ENCODE data around the gene IGF1. TPM values are rescaled to one million over a fixed set of nuclear protein-coding genes. Genes with fewer than 3 reads are reported as not detected.

IGF1 gene
- total and polyA plus RNA-seq, 9 of the 15 experiments (the other 6 are each of a cell fraction or from before 2014, with no cell fraction given), result 3.7 to 13.9 (median 4.5) TPM

DNA sequence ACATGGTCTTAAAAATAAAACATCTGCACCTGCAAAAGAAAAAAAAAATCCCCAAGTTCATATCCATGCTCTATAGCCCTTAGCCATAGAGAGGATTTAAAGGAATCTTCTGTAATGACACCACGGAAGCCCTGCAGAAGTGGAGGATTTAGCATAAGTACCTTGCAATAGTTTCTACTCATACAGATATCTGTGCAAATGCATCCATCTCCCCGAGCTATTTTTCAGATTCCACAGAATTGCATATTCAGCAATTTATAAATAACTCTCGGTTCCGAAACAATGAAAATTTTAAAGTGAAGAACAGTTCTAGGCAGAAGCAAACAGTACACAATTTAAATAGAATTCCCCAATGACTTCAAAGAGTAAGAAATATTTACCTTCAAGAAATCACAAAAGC lies 424 bp downstream of the IGF1 start (continued):
- TF ChIP-seq SMARCE1 (IDR thresholded peaks at IDR 0.05), result no peak
- TF ChIP-seq FOXP1 (CRISPR knock-in tag; IDR thresholded peaks at IDR 0.05), result no peak
- TF ChIP-seq MAFK (IDR thresholded peaks at IDR 0.05; ENCODE audit: low read length), result peak; percentile 95
- no peak for TF ChIP-seq ZFP30 (CRISPR knock-in tag; IDR thresholded peaks at IDR 0.05; ENCODE audit: borderline replicate concordance)
- no peak for TF ChIP-seq MCM3 (IDR thresholded peaks at IDR 0.05)
- TF ChIP-seq, protein P1, sequence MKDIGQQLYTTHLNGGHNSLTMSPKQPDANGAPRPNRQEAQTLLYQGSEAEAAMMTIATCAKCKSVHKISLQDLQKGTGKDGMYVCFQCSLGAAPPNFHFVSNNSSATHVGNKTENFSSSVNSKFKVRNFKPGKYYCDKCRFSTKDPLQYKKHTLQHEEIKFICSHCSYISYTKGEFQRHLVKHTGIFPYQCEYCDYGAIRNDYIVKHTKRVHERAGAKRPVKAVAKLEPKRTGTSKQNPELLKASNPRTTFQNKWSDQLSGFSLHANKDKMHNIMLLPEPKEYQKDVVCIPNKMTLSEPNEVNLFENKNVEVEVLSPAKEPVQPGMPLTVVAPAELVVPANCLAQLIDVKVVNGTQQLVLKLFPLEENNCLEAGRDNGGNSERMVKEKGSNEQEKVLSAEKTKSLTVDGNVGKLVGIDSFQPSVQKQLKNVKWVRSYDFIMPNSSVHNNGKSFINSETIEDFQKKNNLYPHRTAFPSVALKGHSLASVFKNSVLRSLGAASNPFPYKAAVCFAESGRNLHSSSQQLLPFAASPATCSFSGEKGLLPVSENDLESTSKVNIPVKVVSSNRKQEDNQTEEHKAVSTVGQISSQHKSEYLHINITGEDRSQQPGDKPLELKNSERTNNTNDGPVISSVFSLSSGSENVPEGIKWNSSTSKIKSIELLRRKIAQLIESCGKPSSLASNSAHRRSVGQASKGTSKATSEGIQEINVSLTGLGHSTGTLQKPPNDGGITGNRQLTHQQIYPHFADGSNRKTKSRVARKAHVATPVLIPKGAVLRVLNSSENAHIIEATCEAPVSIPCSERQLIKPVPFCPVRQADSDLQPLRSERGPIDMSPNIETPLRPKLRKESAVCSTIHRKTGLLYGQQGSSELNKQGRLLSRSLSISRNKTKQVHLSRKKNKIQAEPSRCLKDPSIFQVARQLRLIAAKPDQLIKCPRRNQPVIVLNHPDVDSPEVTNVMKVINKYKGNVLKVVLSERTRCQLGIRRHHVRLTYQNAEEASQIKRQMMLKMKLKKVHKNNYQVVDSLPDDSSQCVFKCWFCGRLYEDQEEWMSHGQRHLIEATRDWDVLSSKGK (CRISPR knock-in tag; IDR thresholded peaks at IDR 0.05), result no peak
- TF ChIP-seq ZNF316 (IDR thresholded peaks at IDR 0.05), result peak; percentile 97
- TF ChIP-seq, protein P2, sequence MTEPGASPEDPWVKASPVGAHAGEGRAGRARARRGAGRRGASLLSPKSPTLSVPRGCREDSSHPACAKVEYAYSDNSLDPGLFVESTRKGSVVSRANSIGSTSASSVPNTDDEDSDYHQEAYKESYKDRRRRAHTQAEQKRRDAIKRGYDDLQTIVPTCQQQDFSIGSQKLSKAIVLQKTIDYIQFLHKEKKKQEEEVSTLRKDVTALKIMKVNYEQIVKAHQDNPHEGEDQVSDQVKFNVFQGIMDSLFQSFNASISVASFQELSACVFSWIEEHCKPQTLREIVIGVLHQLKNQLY (CRISPR knock-in tag; conservative IDR thresholded peaks at IDR 0.05), result no peak
- no peak for TF ChIP-seq SRF (CRISPR knock-in tag; IDR thresholded peaks at IDR 0.05)
- TF ChIP-seq, protein P3, sequence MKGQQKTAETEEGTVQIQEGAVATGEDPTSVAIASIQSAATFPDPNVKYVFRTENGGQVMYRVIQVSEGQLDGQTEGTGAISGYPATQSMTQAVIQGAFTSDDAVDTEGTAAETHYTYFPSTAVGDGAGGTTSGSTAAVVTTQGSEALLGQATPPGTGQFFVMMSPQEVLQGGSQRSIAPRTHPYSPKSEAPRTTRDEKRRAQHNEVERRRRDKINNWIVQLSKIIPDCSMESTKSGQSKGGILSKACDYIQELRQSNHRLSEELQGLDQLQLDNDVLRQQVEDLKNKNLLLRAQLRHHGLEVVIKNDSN (CRISPR knock-in tag; IDR thresholded peaks at IDR 0.05), result no peak
- TF ChIP-seq MAFF (IDR thresholded peaks at IDR 0.05; ENCODE audit: low read length), result peak; percentile 94
- TF ChIP-seq ZNF239 (CRISPR knock-in tag; IDR thresholded peaks at IDR 0.05), result no peak
- TF ChIP-seq ZNF282 (CRISPR knock-in tag; IDR thresholded peaks at IDR 0.05), result no peak
- no peak for TF ChIP-seq ESRRA (IDR thresholded peaks at IDR 0.05; ENCODE audit: borderline replicate concordance, low read depth)
- no peak for TF ChIP-seq TARDBP (IDR thresholded peaks at IDR 0.05)
- TF ChIP-seq NEUROD1 (IDR thresholded peaks at IDR 0.05; ENCODE audit: borderline replicate concordance, low read depth, low read length, partially characterized antibody), result no peak
- TF ChIP-seq, protein P4, sequence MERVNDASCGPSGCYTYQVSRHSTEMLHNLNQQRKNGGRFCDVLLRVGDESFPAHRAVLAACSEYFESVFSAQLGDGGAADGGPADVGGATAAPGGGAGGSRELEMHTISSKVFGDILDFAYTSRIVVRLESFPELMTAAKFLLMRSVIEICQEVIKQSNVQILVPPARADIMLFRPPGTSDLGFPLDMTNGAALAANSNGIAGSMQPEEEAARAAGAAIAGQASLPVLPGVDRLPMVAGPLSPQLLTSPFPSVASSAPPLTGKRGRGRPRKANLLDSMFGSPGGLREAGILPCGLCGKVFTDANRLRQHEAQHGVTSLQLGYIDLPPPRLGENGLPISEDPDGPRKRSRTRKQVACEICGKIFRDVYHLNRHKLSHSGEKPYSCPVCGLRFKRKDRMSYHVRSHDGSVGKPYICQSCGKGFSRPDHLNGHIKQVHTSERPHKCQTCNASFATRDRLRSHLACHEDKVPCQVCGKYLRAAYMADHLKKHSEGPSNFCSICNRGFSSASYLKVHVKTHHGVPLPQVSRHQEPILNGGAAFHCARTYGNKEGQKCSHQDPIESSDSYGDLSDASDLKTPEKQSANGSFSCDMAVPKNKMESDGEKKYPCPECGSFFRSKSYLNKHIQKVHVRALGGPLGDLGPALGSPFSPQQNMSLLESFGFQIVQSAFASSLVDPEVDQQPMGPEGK (CRISPR knock-in tag; IDR thresholded peaks at IDR 0.05; ENCODE audit: borderline replicate concordance), result no peak
- TF ChIP-seq KHSRP (IDR thresholded peaks at IDR 0.05), result no peak
- TF ChIP-seq, protein P5, sequence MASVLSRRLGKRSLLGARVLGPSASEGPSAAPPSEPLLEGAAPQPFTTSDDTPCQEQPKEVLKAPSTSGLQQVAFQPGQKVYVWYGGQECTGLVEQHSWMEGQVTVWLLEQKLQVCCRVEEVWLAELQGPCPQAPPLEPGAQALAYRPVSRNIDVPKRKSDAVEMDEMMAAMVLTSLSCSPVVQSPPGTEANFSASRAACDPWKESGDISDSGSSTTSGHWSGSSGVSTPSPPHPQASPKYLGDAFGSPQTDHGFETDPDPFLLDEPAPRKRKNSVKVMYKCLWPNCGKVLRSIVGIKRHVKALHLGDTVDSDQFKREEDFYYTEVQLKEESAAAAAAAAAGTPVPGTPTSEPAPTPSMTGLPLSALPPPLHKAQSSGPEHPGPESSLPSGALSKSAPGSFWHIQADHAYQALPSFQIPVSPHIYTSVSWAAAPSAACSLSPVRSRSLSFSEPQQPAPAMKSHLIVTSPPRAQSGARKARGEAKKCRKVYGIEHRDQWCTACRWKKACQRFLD (CRISPR knock-in tag; IDR thresholded peaks at IDR 0.05), result 0 out of 2 replicates have a peak, but pooled peaks have one; percentile 21
- TF ChIP-seq, protein P6, sequence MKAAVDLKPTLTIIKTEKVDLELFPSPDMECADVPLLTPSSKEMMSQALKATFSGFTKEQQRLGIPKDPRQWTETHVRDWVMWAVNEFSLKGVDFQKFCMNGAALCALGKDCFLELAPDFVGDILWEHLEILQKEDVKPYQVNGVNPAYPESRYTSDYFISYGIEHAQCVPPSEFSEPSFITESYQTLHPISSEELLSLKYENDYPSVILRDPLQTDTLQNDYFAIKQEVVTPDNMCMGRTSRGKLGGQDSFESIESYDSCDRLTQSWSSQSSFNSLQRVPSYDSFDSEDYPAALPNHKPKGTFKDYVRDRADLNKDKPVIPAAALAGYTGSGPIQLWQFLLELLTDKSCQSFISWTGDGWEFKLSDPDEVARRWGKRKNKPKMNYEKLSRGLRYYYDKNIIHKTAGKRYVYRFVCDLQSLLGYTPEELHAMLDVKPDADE (conservative IDR thresholded peaks at IDR 0.05; ENCODE audit: control insufficient read depth, low read depth, low read length), result no peak

Measured in K562 (cell line).